OCI-LY7 (cell line): ENCODE results near the gene FAM200A. TPM values are rescaled to one million over a fixed set of nuclear protein-coding genes. Genes with fewer than 3 reads are reported as not detected.

Experiments used
- BruUV-seq: library from RNA; stranded (reverse); fragments of 400-500 nt; replicated peaks from 2 replicates; lab custom pipeline; 2021; lab: Mats Ljungman, UMichigan
- CTCF ChIA-PET: fragments of 300-600 bp; sonication (Branson Sonifier 250); formaldehyde crosslinking; loops from one replicate; lab custom pipeline; 2022; ENCODE audit warnings: antibody characterized with exemption; ENCODE audit not compliant: unreplicated experiment; lab: Charles Lee
- POLR2A ChIA-PET: fragments of 300-600 bp; sonication (Branson Sonifier 250); formaldehyde crosslinking; loops from one replicate; lab custom pipeline; 2022; ENCODE audit warnings: antibody characterized with exemption; lab: Charles Lee
- DNase-seq: peaks from one replicate; pipeline ENCODE4 v3.0.0-alpha.2; 2015; ENCODE audit warnings: low spot score
- H2AFZ ChIP-seq: fragments of 200-600 bp; sonication (generic), shearing (Covaris generic); 2 replicates; pipeline ENCODE4 v1.6.1; 2014; ENCODE audit warnings: mild to moderate bottlenecking, antibody characterized with exemption, low read length, moderate library complexity
- H3K27ac ChIP-seq: fragments of 200-600 bp; sonication (generic); 2 replicates; pipeline ENCODE4 v1.5.1; 2014; ENCODE audit warnings: mixed run types, low read depth, mild to moderate bottlenecking, moderate library complexity, low read length, inconsistent platforms; ENCODE audit not compliant: poor library complexity, severe bottlenecking
- H3K36me3 ChIP-seq: fragments of 200-600 bp; sonication (generic); 2 replicates; pipeline ENCODE4 v1.6.1; 2014; ENCODE audit warnings: mild to moderate bottlenecking, antibody characterized with exemption, low read length, moderate library complexity, mixed read lengths; ENCODE audit not compliant: insufficient read depth
- H3K4me1 ChIP-seq: fragments of 200-600 bp; sonication (generic); 2 replicates; pipeline ENCODE4 v1.5.1; 2014; ENCODE audit warnings: mild to moderate bottlenecking, low read length; ENCODE audit not compliant: insufficient read depth, poor library complexity, severe bottlenecking
- H3K4me2 ChIP-seq: fragments of 200-600 bp; sonication (generic); 2 replicates; pipeline ENCODE4 v1.6.1; 2014; ENCODE audit warnings: mild to moderate bottlenecking, low read length
- H3K4me3 ChIP-seq: fragments of 200-600 bp; sonication (generic); 2 replicates; pipeline ENCODE4 v1.5.1; 2014; ENCODE audit warnings: mild to moderate bottlenecking, low read depth, low read length; ENCODE audit not compliant: poor library complexity, severe bottlenecking
- H3K79me2 ChIP-seq: fragments of 200-600 bp; sonication (generic); 2 replicates; pipeline ENCODE4 v1.6.1; 2016; ENCODE audit warnings: low read depth, mild to moderate bottlenecking, low read length, moderate library complexity, mixed read lengths; ENCODE audit not compliant: insufficient read depth
- H3K9me2 ChIP-seq: fragments of 200-600 bp; sonication (generic); 2 replicates; pipeline ENCODE4 v1.6.1; 2016; ENCODE audit warnings: mild to moderate bottlenecking, low read length, mixed read lengths; ENCODE audit not compliant: insufficient read depth
- H3K9me3 ChIP-seq: fragments of 200-600 bp; sonication (generic); 2 replicates; pipeline ENCODE4 v1.6.1; 2014; ENCODE audit warnings: mild to moderate bottlenecking, mixed run types, low read length, mixed read lengths
- H4K20me1 ChIP-seq: fragments of 200-600 bp; sonication (generic); 2 replicates; pipeline ENCODE4 v1.6.1; 2014; ENCODE audit warnings: mild to moderate bottlenecking, antibody characterized with exemption, low read length, moderate library complexity, mixed read lengths; ENCODE audit not compliant: insufficient read depth
- EZH2phosphoT487 ChIP-seq: fragments of 200-600 bp; sonication (generic); IDR thresholded peaks from 2 replicates; pipeline ENCODE4 v1.6.1; 2018; ENCODE audit warnings: low read depth, borderline replicate concordance, mild to moderate bottlenecking, mixed run types, antibody characterized with exemption, low read length, moderate library complexity, mixed read lengths
- intact Hi-C: fragments of 100-400 bp; cut with micrococcal nuclease; formaldehyde crosslinking; loops from one replicate; pipeline ENCODE4 v1.10.0; 2022; ENCODE audit not compliant: unreplicated experiment
- total RNA-seq, 2 experiments: library from RNA; depleted of rRNA in 1 of 2; stranded (reverse); fragments of >200 nt in 1 of 2; shearing (Covaris generic) in 1 of 2; gene quantifications; 2 replicates each; pipeline ENCODE4 v1.2.3, GENCODE V29; 2014 to 2022
- TF ChIP-seq, protein P1 (sequence below): fragments of 200-600 bp; sonication (generic); conservative IDR thresholded peaks from 2 replicates; pipeline ENCODE4 v1.5.1; 2014; ENCODE audit warnings: mild to moderate bottlenecking, antibody characterized with exemption, low read length, moderate library complexity, mixed read lengths

Gene FAM200A
- total RNA-seq, 2 experiments from 2014 or later = 5.5 to 7.3 TPM

DNA sequence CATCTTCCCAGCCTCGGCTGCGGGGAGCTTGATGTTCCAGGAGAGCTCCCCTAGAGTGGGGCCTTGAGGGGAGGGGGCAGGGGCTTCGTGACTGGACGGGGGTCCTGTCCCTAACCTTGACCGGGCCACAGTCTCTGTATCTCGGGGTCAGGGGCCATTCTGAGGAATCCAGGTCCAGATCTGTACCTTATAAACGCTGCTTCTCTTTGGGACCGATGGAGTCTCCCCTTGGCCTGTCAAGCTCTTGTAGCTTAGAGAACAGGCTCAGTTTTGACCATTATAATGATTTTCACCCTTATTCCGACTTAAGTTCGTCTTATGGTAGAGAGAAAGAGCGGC lies 46.6 kb downstream of the FAM200A start:
- peak overlapping the region; percentile 83 for H2AFZ ChIP-seq
- H3K4me3 ChIP-seq = peak overlapping the region; percentile 92
- no peaks in the 10 kb centered on the region for H4K20me1 ChIP-seq
- peaks cover 35% of the 10 kb centered on the region for H3K79me2 ChIP-seq
- peak overlapping the region; percentile 90 for H3K4me2 ChIP-seq
- H3K9me3 ChIP-seq = peaks cover 6% of the 10 kb centered on the region; the same call in 1 of the 2 replicates
- H3K9me2 ChIP-seq = no peaks in the 10 kb centered on the region
- peak overlapping the region; percentile 73 for H3K27ac ChIP-seq
- intact Hi-C loops = loop anchor here (2.0 kb wide), 1 partner anchor 54 kb away; the partner anchor contains the start of gene ZNF655
- peaks cover 18% of the 10 kb centered on the region for H3K4me1 ChIP-seq
- ChIA-PET CTCF (interaction anchor here (0.5 to 0.6 kb wide), 2 partner anchors 31 to 570 kb away, joined by 3 read pairs; no protein-coding TSS in a partner anchor), POLR2A (interaction anchor here (0.6 to 2.8 kb wide), 11 partner anchors 13 to 414 kb away, joined by 3 to 20 read pairs (median 5); partner anchors contain the start of genes TRIM4 and ZNF655)
- DNase-seq = no peak
- TF ChIP-seq EZH2phosphoT487 = no peak
- TF ChIP-seq, protein P1, sequence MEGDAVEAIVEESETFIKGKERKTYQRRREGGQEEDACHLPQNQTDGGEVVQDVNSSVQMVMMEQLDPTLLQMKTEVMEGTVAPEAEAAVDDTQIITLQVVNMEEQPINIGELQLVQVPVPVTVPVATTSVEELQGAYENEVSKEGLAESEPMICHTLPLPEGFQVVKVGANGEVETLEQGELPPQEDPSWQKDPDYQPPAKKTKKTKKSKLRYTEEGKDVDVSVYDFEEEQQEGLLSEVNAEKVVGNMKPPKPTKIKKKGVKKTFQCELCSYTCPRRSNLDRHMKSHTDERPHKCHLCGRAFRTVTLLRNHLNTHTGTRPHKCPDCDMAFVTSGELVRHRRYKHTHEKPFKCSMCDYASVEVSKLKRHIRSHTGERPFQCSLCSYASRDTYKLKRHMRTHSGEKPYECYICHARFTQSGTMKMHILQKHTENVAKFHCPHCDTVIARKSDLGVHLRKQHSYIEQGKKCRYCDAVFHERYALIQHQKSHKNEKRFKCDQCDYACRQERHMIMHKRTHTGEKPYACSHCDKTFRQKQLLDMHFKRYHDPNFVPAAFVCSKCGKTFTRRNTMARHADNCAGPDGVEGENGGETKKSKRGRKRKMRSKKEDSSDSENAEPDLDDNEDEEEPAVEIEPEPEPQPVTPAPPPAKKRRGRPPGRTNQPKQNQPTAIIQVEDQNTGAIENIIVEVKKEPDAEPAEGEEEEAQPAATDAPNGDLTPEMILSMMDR = no peak
- no TSS peak for BruUV-seq
- no peaks in the 10 kb centered on the region; the same call in 1 of the 2 replicates for H3K36me3 ChIP-seq

DNA sequence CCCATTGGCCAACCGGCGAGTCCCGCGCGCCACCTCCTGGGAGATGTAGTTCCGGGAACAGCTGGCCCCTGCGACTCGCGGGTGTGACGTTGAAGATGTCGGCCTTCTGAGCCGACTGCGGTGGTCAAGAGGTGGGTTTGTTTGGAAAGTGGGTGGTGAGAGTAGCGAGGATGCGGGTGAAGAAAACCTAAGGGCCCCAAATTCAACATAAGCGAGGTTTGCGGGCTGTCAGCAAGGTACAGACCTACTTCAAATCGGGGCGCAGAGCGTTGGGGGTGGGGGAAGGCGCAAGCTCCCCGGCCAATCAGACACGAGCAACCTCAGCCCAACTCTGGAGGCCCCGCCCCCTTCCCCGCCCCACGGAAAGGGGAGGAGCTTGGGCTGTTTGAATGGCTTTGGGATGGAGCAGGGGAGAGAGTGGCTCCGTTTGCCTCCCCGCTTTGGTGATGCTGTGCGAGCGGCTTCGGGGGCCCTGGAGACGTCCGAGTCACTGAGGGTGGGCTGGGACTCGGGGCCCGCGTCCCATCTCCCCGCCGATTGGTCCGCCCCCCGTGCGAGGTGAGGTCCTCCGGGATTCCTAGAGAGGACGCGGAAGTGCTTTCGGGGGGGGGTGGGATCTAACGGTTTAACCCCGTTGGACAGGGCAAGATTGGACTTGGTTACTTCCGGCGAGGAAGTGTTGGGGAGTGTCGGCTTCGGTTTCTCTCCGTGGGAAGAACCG lies 47.2 kb downstream of the FAM200A start, which contains the start of gene ZKSCAN5:
ZKSCAN5 (plus strand) TSS at position 60 of the 721 bp plus-strand sequence. CDS start 1,383 bp downstream, outside the sequence.
- Histone ChIP-seq H3K4me1 (peaks cover 18% of the 10 kb centered on the region), H3K4me3 (peak within 1 kb of the TSS; percentile 92), H3K79me2 (peaks cover 36% of the 10 kb centered on the region), H3K36me3 (no peaks in the 10 kb centered on the region; the same call in 1 of the 2 replicates), H2AFZ (peak within 1 kb of the TSS; percentile 83), H3K27ac (peak within 1 kb of the TSS; percentile 73), H4K20me1 (no peaks in the 10 kb centered on the region), H3K4me2 (peak within 1 kb of the TSS; percentile 90), H3K9me2 (no peaks in the 10 kb centered on the region), H3K9me3 (peaks cover 6% of the 10 kb centered on the region; the same call in 1 of the 2 replicates)
- no TSS peak for BruUV-seq
- DNase-seq = peak; percentile 96
- POLR2A ChIA-PET = interaction anchor here (0.5 to 2.8 kb wide), 14 partner anchors 12 to 1240 kb away, joined by 3 to 20 read pairs (median 3); partner anchors contain the start of genes CPSF4, PTCD1, TRIM4 and ZNF655
- TF ChIP-seq, protein P1 = no peak
- no peak for TF ChIP-seq EZH2phosphoT487
- intact Hi-C loops = loop anchor here (2.0 kb wide), 1 partner anchor 54 kb away; the partner anchor contains the start of gene ZNF655
- CTCF ChIA-PET = interaction anchor here (0.5 to 1.4 kb wide), 3 partner anchors 15 to 569 kb away, joined by 3 read pairs; no protein-coding TSS in a partner anchor
